GM12875 (cell line): Measurements from ENCODE around the gene LAMA2.

Experiments used
- H3K4me3 ChIP-seq: one replicate; pipeline ENCODE4 v1.5.1; 2011; ENCODE audit warnings: low read depth, low read length, control low read depth
- CTCF ChIP-seq: IDR thresholded peaks from 2 replicates; pipeline ENCODE4 v1.5.1; 2011; ENCODE audit warnings: low read depth, mild to moderate bottlenecking, control low read depth, inconsistent platforms, low read length, moderate library complexity, borderline replicate concordance; ENCODE audit not compliant: insufficient read depth

Gene LAMA2

GRCh38 chr6:129184808-129185366 is 301.9 kb downstream of the LAMA2 start:
- no peak for TF ChIP-seq CTCF

DNA sequence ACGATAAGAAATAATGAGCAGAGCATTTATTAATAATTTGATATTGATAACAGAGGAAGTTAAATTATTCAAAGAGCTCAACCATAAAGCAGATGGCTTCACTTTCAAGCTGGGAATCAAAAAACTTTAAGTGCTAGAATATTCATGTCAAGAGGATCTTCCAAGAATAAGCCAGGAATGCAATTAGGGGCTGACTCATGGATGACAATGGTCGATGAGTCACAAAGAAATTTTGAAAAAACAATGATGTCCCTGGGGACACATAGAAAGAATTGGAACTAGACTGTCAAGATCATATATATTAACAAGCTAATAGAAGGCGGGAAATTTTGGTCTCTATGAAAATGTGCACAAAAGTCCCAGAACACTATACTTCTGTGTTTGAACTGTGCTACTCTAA is 304.1 kb downstream of the LAMA2 start:
- TF ChIP-seq CTCF = no peak

More at GRCh38 chr6:129184808-129185366, 301.9 kb downstream of the LAMA2 start:
- no peak overlapping the region for H3K4me3 ChIP-seq

GRCh38 chr6:129188306-129188705 is 305.4 kb downstream of the LAMA2 start:
- no peak for TF ChIP-seq CTCF
- H3K4me3 ChIP-seq = no peak overlapping the region

More for the DNA sequence above, 304.1 kb downstream of the LAMA2 start:
- H3K4me3 ChIP-seq = no peak overlapping the region

- H3K4me3 ChIP-seq = no peak overlapping the region
- TF ChIP-seq CTCF = no peak
Measured at GRCh38 chr6:129188795-129189194, 305.9 kb downstream of the LAMA2 start.

GRCh38 chr6:129189266-129189665 is 306.3 kb downstream of the LAMA2 start:
- no peak overlapping the region for H3K4me3 ChIP-seq
- TF ChIP-seq CTCF = no peak

- no peak overlapping the region for H3K4me3 ChIP-seq
- no peak for TF ChIP-seq CTCF
Measured at GRCh38 chr6:129191235-129191634, 308.3 kb downstream of the LAMA2 start.

GRCh38 chr6:129192458-129192989 is 309.6 kb downstream of the LAMA2 start:
- no peak for TF ChIP-seq CTCF
- no peak overlapping the region for H3K4me3 ChIP-seq
